ENCODE results near the gene METTL16. TPM values are rescaled to one million over a fixed set of nuclear protein-coding genes. Genes with fewer than 3 reads are reported as not detected.

Gene METTL16
- polyA plus RNA-seq, 1 donor = 39.2 TPM

DNA sequence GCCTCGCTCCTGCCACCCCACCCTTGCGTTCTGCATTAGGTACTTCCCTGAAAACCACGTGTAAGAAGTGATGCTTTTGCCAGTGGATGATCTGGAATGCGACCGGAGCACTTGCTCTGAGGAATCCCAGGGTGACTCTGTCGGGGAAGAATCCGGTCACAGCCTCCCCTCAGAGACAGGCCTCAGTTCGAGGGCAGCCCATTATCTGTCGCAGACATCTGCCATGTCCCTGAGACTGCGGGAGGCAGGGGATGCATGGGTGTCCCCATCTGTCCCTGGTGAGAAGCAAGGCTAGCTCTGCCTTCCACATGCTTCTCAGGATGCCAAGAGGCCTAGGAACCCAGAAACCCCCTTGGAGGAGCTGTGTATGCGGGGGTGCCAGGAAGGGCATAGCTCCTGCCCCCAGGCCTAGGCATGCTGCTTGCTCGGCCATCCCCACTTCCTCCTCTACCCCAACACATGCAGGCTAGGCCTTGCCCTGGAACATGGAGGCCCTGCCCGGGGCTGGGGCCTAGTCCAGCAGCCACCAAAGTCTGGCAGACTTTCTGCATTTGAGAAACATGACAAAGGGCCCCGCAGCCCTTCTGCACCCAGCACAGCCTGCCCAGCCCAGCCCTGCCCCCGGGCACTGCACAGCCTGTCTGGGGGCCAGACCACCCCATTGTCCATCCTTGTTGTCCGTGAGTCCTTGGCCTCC is 131.3 kb downstream of the METTL16 start:
- DNase-seq = no peak

DNA sequence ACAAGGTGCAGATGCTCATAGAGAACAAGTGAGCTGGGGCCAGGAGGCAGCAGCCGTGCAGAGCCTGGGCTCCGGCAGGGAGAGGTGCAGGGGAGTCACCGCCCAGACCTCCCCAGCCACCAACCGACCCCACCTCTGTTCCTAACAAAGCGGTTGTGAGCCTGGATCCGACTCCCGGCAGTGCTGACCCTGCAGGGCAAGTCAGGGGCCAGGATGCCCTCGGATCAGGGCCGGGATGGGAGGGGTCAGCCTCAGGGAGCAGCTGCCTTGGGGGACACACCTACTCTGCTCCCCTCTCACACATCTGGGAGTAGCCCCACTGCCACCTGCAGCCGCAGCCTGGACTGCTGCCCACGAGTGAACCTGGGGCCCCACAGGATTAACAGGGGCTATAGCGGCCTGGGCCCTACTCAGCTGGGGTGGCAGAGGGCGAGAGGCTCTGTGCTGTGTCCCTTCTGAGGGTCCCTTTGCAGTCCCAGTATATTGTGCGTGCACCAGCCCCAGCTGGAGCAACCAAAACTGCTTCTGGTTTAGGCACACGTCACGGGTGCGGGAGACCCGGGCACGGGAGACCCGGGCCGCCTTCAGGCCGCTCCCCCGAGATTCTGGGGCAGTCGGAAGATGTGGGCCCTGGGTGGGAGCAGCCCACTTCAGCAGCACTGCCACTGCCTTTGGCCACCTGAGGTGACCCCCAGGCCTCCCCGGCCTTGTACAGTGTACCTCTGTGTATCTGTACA is 132.0 kb downstream of the METTL16 start:
- no peak for DNase-seq

DNA sequence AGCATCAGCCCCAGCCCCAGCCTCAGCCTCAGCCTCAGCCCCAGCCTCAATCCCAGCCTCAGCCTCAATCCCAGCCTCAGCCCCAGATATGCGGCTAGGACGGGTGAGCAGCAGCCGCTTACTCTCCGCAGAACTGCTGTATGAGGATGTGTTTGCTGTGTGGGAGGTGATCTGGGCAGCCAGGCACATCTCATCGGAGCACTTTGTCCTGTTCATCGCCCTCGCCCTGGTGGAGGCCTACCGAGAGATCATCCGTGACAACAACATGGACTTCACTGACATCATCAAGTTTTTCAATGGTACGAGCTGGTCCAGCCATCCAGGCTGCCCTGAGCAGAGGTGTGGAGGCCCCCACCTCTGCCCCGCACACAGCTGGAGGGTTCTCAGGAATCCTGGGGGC is 132.8 kb downstream of the METTL16 start:
- no peak for DNase-seq

DNA sequence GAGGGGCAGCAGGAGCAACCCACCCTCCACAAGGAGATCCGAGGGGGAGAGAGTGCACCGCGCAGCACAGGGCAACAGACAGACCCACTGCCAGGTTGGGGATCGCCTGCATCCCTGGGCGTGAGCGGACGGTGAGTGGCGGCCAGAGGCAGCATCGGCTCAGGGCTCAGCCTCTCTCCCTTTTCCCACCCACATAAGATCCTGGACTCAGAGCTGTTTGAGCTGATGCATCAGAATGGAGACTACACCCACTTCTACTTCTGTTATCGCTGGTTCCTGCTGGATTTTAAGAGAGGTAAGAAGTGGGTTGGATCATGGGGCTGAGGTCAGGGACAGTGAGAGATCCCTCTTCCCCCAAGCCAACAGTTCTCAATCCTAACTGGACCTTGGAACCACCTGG is 134.0 kb downstream of the METTL16 start:
- DNase-seq = no peak

GRCh38 chr17:2376107-2376506 is 135.6 kb downstream of the METTL16 start:
- no peak for DNase-seq

- DNase-seq = no peak
Observed at GRCh38 chr17:2375406-2375805, 136.3 kb downstream of the METTL16 start.

DNA sequence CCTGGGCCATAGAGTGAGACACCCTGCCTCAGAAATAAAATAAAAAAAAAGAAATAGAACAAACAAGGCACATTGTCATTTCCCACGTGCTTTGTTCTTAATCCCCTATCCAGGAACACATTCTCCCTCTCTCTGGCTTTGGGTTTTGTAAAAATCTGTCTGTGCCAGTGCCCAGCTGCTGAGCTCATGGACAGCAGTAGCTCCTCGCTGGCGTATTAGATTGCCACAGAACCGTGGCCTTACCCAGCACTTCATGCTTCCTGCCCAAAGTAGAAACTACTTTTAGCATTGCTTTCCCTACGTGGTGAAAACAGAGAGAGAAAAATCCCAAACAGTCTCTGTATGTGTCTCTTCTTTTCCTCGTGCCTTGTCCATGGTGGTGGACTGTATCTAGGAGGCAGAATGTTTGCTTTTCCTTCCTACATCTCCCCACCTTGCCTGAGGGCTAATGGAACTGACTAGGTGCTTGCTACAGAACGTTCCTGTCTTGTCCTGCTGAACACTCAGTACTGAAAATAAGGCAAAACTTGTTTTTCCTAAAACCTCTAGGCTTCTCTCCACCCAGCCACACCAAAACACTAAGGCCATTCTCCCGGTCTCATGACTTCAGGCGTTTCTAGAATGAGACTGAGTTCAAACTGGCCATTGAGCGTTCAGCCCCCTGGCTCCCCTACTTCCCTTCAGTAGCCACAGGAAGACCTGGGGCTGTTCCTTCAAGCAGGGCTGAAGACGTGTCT is 137.0 kb downstream of the METTL16 start:
- no peak for DNase-seq

- no peak for DNase-seq
Observed at GRCh38 chr17:2373179-2373578, 138.5 kb downstream of the METTL16 start.

DNA sequence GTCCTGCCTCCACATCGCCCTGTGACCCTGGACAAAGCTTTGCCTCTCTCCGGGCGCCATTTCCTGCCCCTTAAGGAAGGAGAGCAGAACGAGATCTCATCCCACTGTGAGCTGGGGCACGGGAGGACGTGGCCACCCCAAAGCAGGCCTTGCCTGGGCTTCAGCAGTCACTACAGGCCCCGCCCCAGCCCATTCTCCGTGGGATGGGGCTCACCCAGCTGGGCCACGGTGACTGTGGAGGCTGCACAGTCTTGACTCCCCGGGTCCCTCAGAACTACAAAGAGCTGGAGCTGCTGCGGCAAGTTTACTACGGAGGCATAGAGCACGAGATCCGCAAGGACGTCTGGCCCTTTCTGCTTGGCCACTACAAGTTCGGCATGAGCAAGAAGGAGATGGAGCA is 139.0 kb downstream of the METTL16 start:
- no peak for DNase-seq

GRCh38 chr17:2372180-2372579 is 139.5 kb downstream of the METTL16 start:
- no peak for DNase-seq

DNA sequence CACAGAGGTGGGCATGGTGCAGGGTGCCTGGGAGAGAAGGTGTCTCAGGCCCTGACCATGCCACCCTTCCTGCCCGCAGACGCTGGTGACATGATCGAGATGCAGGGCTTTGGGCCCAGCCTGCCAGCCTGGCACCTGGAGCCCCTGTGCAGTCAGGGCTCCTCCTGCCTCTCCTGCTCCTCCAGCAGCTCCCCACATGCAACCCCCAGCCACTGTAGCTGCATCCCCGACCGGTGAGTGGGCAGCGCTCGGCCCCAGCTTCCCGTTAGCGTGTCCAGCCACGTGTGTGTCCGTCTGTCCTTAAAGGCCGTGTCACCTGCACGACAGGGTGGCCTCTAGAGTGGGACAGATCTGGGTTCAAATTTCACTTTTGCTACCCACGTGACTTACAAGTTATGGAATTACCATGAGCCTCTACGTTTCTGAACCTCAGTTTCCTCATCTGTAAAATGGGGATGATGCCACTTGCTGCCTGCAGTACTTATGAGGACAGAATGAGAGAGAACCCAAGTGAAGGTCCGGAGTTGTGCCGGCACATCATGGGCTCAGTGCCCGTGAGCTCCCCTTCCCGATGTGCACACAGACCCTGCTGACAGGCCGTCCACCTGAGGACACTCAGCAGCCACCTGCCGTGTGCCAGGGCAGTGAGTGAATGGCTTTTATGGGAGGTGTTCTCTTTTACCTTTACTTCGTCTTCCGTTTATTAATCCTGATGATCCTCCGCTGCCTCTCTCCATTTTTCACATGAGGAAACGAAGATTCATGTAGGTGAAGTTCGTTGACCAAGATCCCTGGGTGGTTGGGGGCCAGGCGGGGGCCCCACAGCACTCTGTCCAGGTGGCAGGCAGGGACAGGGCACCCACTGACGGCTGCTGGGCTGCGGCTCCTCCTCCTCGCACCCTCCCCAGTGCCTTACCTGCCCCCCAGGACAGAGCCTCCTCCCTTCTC is 140.2 kb downstream of the METTL16 start:
- DNase-seq = no peak

- no peak for DNase-seq
Observed at GRCh38 chr17:2370211-2370589, 141.5 kb downstream of the METTL16 start.

GRCh38 chr17:2369551-2370210 is 142.0 kb downstream of the METTL16 start:
- no peak for DNase-seq

- DNase-seq = no peak
Observed at GRCh38 chr17:2369039-2369438, 142.6 kb downstream of the METTL16 start.

- no peak for DNase-seq
Observed at GRCh38 chr17:2368359-2368758, 143.3 kb downstream of the METTL16 start.

- no peak for DNase-seq
Observed at GRCh38 chr17:2366747-2367494, 144.8 kb downstream of the METTL16 start.

Measured in left kidney (tissue), 2 donors.